IPS-NIHi7 (cell line): Measurements from ENCODE around the gene FOXP1.

Experiments used
- DNase-seq: peaks from one replicate; pipeline ENCODE4 v3.0.0; 2012; ENCODE audit warnings: mixed read lengths; ENCODE audit errors: extremely low spot score

FOXP1 gene

GRCh38 chr3:71149959-71150954 is 433.3 kb downstream of the FOXP1 start:
- no peak for DNase-seq

GRCh38 chr3:71148455-71149060 is 435.0 kb downstream of the FOXP1 start:
- no peak for DNase-seq

GRCh38 chr3:71146673-71147072 is 436.9 kb downstream of the FOXP1 start:
- no peak for DNase-seq

GRCh38 chr3:71145954-71146353 is 437.6 kb downstream of the FOXP1 start:
- DNase-seq: no peak

- no peak for DNase-seq
These were observed 438.8 kb downstream of the FOXP1 start for GRCh38 chr3:71144525-71145253.

- no peak for DNase-seq
These were observed 440.0 kb downstream of the FOXP1 start for GRCh38 chr3:71143493-71143892.

GRCh38 chr3:71142441-71143161 is 440.9 kb downstream of the FOXP1 start:
- DNase-seq: peak; percentile 37

GRCh38 chr3:71140477-71140876 is 443.1 kb downstream of the FOXP1 start:
- no peak for DNase-seq

- DNase-seq: no peak
These were observed 444.0 kb downstream of the FOXP1 start for GRCh38 chr3:71139496-71139895.

- no peak for DNase-seq
These were observed 445.1 kb downstream of the FOXP1 start for GRCh38 chr3:71138410-71138809.

- DNase-seq: no peak
These were observed 447.3 kb downstream of the FOXP1 start for GRCh38 chr3:71136276-71136675.

GRCh38 chr3:71135373-71136088 is 448.0 kb downstream of the FOXP1 start:
- DNase-seq: no peak

- DNase-seq: no peak
These were observed 449.0 kb downstream of the FOXP1 start for GRCh38 chr3:71134521-71134920.

- no peak for DNase-seq
These were observed 449.7 kb downstream of the FOXP1 start for GRCh38 chr3:71133865-71134264.

GRCh38 chr3:71132995-71133730 is 450.4 kb downstream of the FOXP1 start:
- no peak for DNase-seq

GRCh38 chr3:71131375-71132314 is 451.9 kb downstream of the FOXP1 start:
- no peak for DNase-seq

- DNase-seq: peak; percentile 33
These were observed 452.8 kb downstream of the FOXP1 start for GRCh38 chr3:71130471-71131374.
